H9 (cell line): ENCODE data around the gene RXFP1. TPM values are rescaled to one million over a fixed set of nuclear protein-coding genes. Genes with fewer than 3 reads are reported as not detected.

Source experiments
- DNase-seq: peaks from one replicate; pipeline ENCODE4 v3.0.0-alpha.2; 2017
- H2AFZ ChIP-seq: one replicate; pipeline ENCODE4 v1.6.1; 2013; ENCODE audit warnings: mild to moderate bottlenecking, low read length, control low read depth, moderate library complexity
- H2AK5ac ChIP-seq: 2 replicates; pipeline ENCODE4 v1.6.1; 2013; ENCODE audit warnings: low read length, control low read depth, mixed read lengths; ENCODE audit not compliant: insufficient read length
- H2BK120ac ChIP-seq: one replicate; pipeline ENCODE4 v1.6.1; 2013; ENCODE audit warnings: low read depth, mild to moderate bottlenecking, low read length, control low read depth, inconsistent platforms; ENCODE audit not compliant: poor library complexity, severe bottlenecking
- H2BK12ac ChIP-seq: 2 replicates; pipeline ENCODE4 v1.6.1; 2013; ENCODE audit warnings: low read length, control low read depth, mixed read lengths, low read depth; ENCODE audit not compliant: insufficient read length
- H2BK15ac ChIP-seq: 2 replicates; pipeline ENCODE4 v1.6.1; 2013; ENCODE audit warnings: low read depth, low read length, control low read depth
- H2BK20ac ChIP-seq: one replicate; pipeline ENCODE4 v1.6.1; 2013; ENCODE audit warnings: low read depth, mild to moderate bottlenecking, low read length, control low read depth, inconsistent platforms; ENCODE audit not compliant: poor library complexity, severe bottlenecking
- H2BK5ac ChIP-seq: 2 replicates; pipeline ENCODE4 v1.6.1; 2013; ENCODE audit warnings: low read length, control low read depth, mixed read lengths; ENCODE audit not compliant: insufficient read length
- H3K14ac ChIP-seq: 2 replicates; pipeline ENCODE4 v1.6.1; 2013; ENCODE audit warnings: low read length, control low read depth; ENCODE audit not compliant: insufficient read depth
- H3K18ac ChIP-seq: 2 replicates; pipeline ENCODE4 v1.6.1; 2013; ENCODE audit warnings: low read depth, mild to moderate bottlenecking, mixed read lengths, low read length, control low read depth; ENCODE audit not compliant: insufficient read length
- H3K23ac ChIP-seq: 2 replicates; pipeline ENCODE4 v1.6.1; 2013; ENCODE audit warnings: low read length, control low read depth, mixed read lengths, low read depth; ENCODE audit not compliant: insufficient read length
- H3K23me2 ChIP-seq: 2 replicates; pipeline ENCODE4 v1.6.1; 2013; ENCODE audit warnings: low read depth, mild to moderate bottlenecking, mixed read lengths, low read length, control low read depth; ENCODE audit not compliant: insufficient read length, poor library complexity, severe bottlenecking
- H3K27ac ChIP-seq: 2 replicates; pipeline ENCODE4 v1.5.1; 2013; ENCODE audit warnings: low read length, control low read depth, mixed read lengths, low read depth; ENCODE audit not compliant: insufficient read length
- H3K27me3 ChIP-seq: 2 replicates; pipeline ENCODE4 v1.6.1; 2013; ENCODE audit warnings: low read length, control low read depth, inconsistent platforms; ENCODE audit not compliant: insufficient read depth
- H3K4ac ChIP-seq: 2 replicates; pipeline ENCODE4 v1.6.1; 2013; ENCODE audit warnings: low read depth, mild to moderate bottlenecking, control low read depth, inconsistent platforms, low read length, moderate library complexity
- H3K4me1 ChIP-seq: 2 replicates; pipeline ENCODE4 v1.6.1; 2013; ENCODE audit warnings: low read length, control low read depth, inconsistent platforms; ENCODE audit not compliant: insufficient read depth
- H3K4me2 ChIP-seq: 2 replicates; pipeline ENCODE4 v1.6.1; 2013; ENCODE audit warnings: low read length, control low read depth, mixed read lengths; ENCODE audit not compliant: insufficient read length, insufficient read depth
- H3K56ac ChIP-seq: 2 replicates; pipeline ENCODE4 v1.6.1; 2013; ENCODE audit warnings: low read depth, mild to moderate bottlenecking, mixed read lengths, low read length, control low read depth; ENCODE audit not compliant: insufficient read length
- H3K79me1 ChIP-seq: 2 replicates; pipeline ENCODE4 v1.6.1; 2013; ENCODE audit warnings: low read depth, mild to moderate bottlenecking, moderate library complexity, low read length, control low read depth, inconsistent platforms; ENCODE audit not compliant: insufficient read depth, poor library complexity, severe bottlenecking
- H3K79me2 ChIP-seq: 2 replicates; pipeline ENCODE4 v1.6.1; 2013; ENCODE audit warnings: low read length, control low read depth, inconsistent platforms; ENCODE audit not compliant: insufficient read depth
- H3K9ac ChIP-seq: 2 replicates; pipeline ENCODE4 v1.6.1; 2013; ENCODE audit warnings: low read length, control low read depth, mixed read lengths; ENCODE audit not compliant: insufficient read length; ENCODE audit errors: extremely low read depth
- H3K9me3 ChIP-seq: one replicate; pipeline ENCODE4 v1.6.1; 2013; ENCODE audit warnings: low read depth, low read length, inconsistent platforms; ENCODE audit not compliant: control insufficient read depth
- H3T11ph ChIP-seq: one replicate; pipeline ENCODE4 v1.6.1; 2013; ENCODE audit warnings: mild to moderate bottlenecking, low read length, control low read depth, inconsistent platforms
- H4K20me1 ChIP-seq: one replicate; pipeline ENCODE4 v1.6.1; 2013; ENCODE audit not compliant: control insufficient read depth, insufficient read length, insufficient read depth
- H4K5ac ChIP-seq: 2 replicates; pipeline ENCODE4 v1.6.1; 2013; ENCODE audit warnings: low read depth, mild to moderate bottlenecking, mixed read lengths, low read length, control low read depth; ENCODE audit not compliant: insufficient read length
- H4K8ac ChIP-seq: replicated peaks from 2 replicates; pipeline ENCODE4 v1.6.1; 2013; ENCODE audit warnings: low read length, control low read depth, mixed read lengths, low read depth; ENCODE audit not compliant: insufficient read length
- H4K91ac ChIP-seq: 2 replicates; pipeline ENCODE4 v1.6.1; 2013; ENCODE audit warnings: low read depth, mild to moderate bottlenecking, moderate library complexity, mixed read lengths, low read length, control low read depth; ENCODE audit not compliant: insufficient read length
- H3K27ac Mint-ChIP-seq, 3 experiments: 2 replicates in 2 of 3; 3 replicates in 1 of 3; pipeline ENCODE4 v1.8.0; 2020 to 2021; ENCODE audit warnings: mixed read lengths in 3 of 3, mild to moderate bottlenecking in 1 of 3, moderate library complexity in 1 of 3
- H3K27me3 Mint-ChIP-seq: 2 replicates; pipeline ENCODE4 v1.8.0; 2021; ENCODE audit warnings: low read depth, mild to moderate bottlenecking, moderate library complexity, mixed read lengths
- H3K36me3 Mint-ChIP-seq, 3 experiments: 2 replicates in 2 of 3; 3 replicates in 1 of 3; pipeline ENCODE4 v1.8.0; 2020 to 2021; ENCODE audit warnings: low read depth in 3 of 3, mixed read lengths in 3 of 3; ENCODE audit not compliant: insufficient read depth in 1 of 3
- H3K4me1 Mint-ChIP-seq, 2 experiments: 2 replicates each; pipeline ENCODE4 v1.8.0; 2020; ENCODE audit warnings: mixed read lengths in 2 of 2
- H3K4me3 Mint-ChIP-seq, 2 experiments: 2 replicates in 1 of 2; 3 replicates in 1 of 2; pipeline ENCODE4 v1.8.0; 2020 to 2021; ENCODE audit warnings: mild to moderate bottlenecking in 2 of 2, mixed read lengths in 2 of 2, moderate library complexity in 1 of 2
- H3K9me3 Mint-ChIP-seq, 2 experiments: 2 replicates in 1 of 2; 3 replicates in 1 of 2; pipeline ENCODE4 v1.8.0; 2020; ENCODE audit warnings: mild to moderate bottlenecking in 2 of 2, mixed read lengths in 2 of 2, moderate library complexity in 1 of 2
- CTCF ChIP-seq: fragments of 200-600 bp; sonication (generic); conservative IDR thresholded peaks from 3 replicates; pipeline ENCODE4 v1.8.0; 2021; ENCODE audit warnings: antibody characterized with exemption, mild to moderate bottlenecking
- WGBS: extraction: QIAGEN DNeasy Blood & Tissue Kit; methylation state at CpG from one replicate; pipeline ENCODE4 v1.1.7; 2013; ENCODE audit warnings: missing lambda C conversion rate, low lambda C conversion rate, mixed read lengths; ENCODE audit not compliant: insufficient read length; ENCODE audit errors: extremely low coverage; 5-methylcytosine and 5-hydroxymethylcytosine counted together
- total RNA-seq: library from RNA; stranded (reverse); gene quantifications from 2 replicates; pipeline ENCODE4 v1.2.1, GENCODE V29; 2021

RXFP1 gene
- total RNA-seq, 1 experiment from 2014 or later = 0.17 TPM

- H4K5ac ChIP-seq = no peak overlapping the region
- no peak overlapping the region for H4K8ac ChIP-seq
- no peaks in the 10 kb centered on the region for H3K79me1 ChIP-seq
- no peak for TF ChIP-seq CTCF
- H3K4ac ChIP-seq = no peak overlapping the region
- H3K18ac ChIP-seq = no peak overlapping the region
- no peak overlapping the region for H2BK120ac ChIP-seq
- Mint-ChIP-seq H3K27me3 (no peaks in the 10 kb centered on the region), H3K36me3 (no peaks in the 10 kb centered on the region; a peak in 1 of 7 replicates), H3K9me3 (no peaks in the 10 kb centered on the region; a peak in 1 of 5 replicates), H3K27ac (no peak overlapping the region), H3K4me1 (peaks cover 6 to 12% of the 10 kb centered on the region in 2 experiments), H3K4me3 (no peak overlapping the region)
- no peak overlapping the region for H2BK15ac ChIP-seq
- no peak overlapping the region for H3K14ac ChIP-seq
- no peaks in the 10 kb centered on the region for H3K9me3 ChIP-seq
- H3K56ac ChIP-seq = no peak overlapping the region
- H2AK5ac ChIP-seq = no peak overlapping the region
- H3K4me2 ChIP-seq = no peak overlapping the region
- no peak overlapping the region for H3K9ac ChIP-seq
- H3T11ph ChIP-seq = no peak overlapping the region
- H3K23me2 ChIP-seq = no peaks in the 10 kb centered on the region
- H4K91ac ChIP-seq = no peak overlapping the region
- DNase-seq = no peak
- H3K79me2 ChIP-seq = no peaks in the 10 kb centered on the region
- H3K27me3 ChIP-seq = no peaks in the 10 kb centered on the region
- no peak overlapping the region for H2BK20ac ChIP-seq
- H2BK5ac ChIP-seq = no peak overlapping the region
- no peak overlapping the region for H3K27ac ChIP-seq
- WGBS = no CpG with 5 or more reads among the region's 6 CpGs
- no peak overlapping the region for H3K23ac ChIP-seq
- H2AFZ ChIP-seq = no peak overlapping the region
- H2BK12ac ChIP-seq = no peak overlapping the region
- peaks cover 3% of the 10 kb centered on the region for H3K4me1 ChIP-seq
- no peaks in the 10 kb centered on the region for H4K20me1 ChIP-seq
Measured at GRCh38 chr4:158560284-158560683, 38.6 kb downstream of the RXFP1 start.
